ENCODE results near the gene PGAM2.

PGAM2 gene

GRCh38 chr7:44057849-44058758 is 7.3 kb downstream of the PGAM2 start:
- peaks cover 26 to 63% (median 50%) of the 10 kb centered on the region in 10 experiments for H3K4me1 ChIP-seq
- H3K4me3 ChIP-seq, result peak overlapping the region in 3 of 10 experiments; percentile 5 to 27 (median 5); a peak in 2 of 20 replicates
- TF ChIP-seq Cebpa-rat (IDR thresholded peaks at IDR 0.05), result no peak
- H3K27me3 ChIP-seq, result no peaks in the 10 kb centered on the region
- H3K27ac ChIP-seq, result peak overlapping the region in 8 of 11 experiments; percentile 19 to 81 (median 66); a peak in 14 of 22 replicates
- H4K20me1 ChIP-seq, result peaks cover 7 to 100% (median 76%) of the 10 kb centered on the region in 11 experiments; a peak in 21 of 22 replicates
- H3K4me2 ChIP-seq, result peak overlapping the region in 10 of 11 experiments; percentile 13 to 88 (median 80); a peak in 19 of 22 replicates
- peak overlapping the region; percentile 15 to 72 (median 31); a peak in 10 of 22 replicates for H3K9ac ChIP-seq
- 0 out of 22 replicates have a peak, but pooled peaks cover 0 to 5% (median 0%) of the 10 kb centered on the region in 11 experiments for H3K9me3 ChIP-seq (replicated peaks in 1 of 11)
- H3K36me3 ChIP-seq, result peaks cover 96 to 100% (median 99%) of the 10 kb centered on the region in 11 experiments

- Histone ChIP-seq H3K4me1 (peaks cover 26 to 66% (median 54%) of the 10 kb centered on the region in 10 experiments), H3K27ac (peak overlapping the region in 2 of 11 experiments; percentile 4 to 10; a peak in 2 of 22 replicates), H3K9me3 (replicated peaks in 1 of 11) (0 out of 22 replicates have a peak, but pooled peaks cover 0 to 5% (median 0%) of the 10 kb centered on the region in 11 experiments), H3K27me3 (no peaks in the 10 kb centered on the region), H3K4me2 (peak overlapping the region in 7 of 11 experiments; percentile 58 to 88 (median 81); a peak in 12 of 22 replicates), H3K36me3 (peaks cover 96 to 100% (median 100%) of the 10 kb centered on the region in 11 experiments), H4K20me1 (peaks cover 7 to 100% (median 79%) of the 10 kb centered on the region in 11 experiments; a peak in 21 of 22 replicates), H3K4me3 (no peak overlapping the region), H3K9ac (peak overlapping the region in 4 of 11 experiments; percentile 15 to 41 (median 17); a peak in 1 of 22 replicates)
- TF ChIP-seq Cebpa-rat (IDR thresholded peaks at IDR 0.05), result no peak
Measured at GRCh38 chr7:44057181-44057848, 8.1 kb downstream of the PGAM2 start.

GRCh38 chr7:44056681-44057080 is 8.7 kb downstream of the PGAM2 start:
- Histone ChIP-seq H3K9ac (peak overlapping the region in 2 of 11 experiments; percentile 15 to 19; a peak in 1 of 22 replicates), H3K4me2 (0 out of 22 replicates have a peak overlapping the region, but pooled peaks of 1 of the 11 experiments have one; percentile 58), H3K27me3 (no peaks in the 10 kb centered on the region), H3K27ac (peak overlapping the region in 1 of 11 experiments; percentile 4; a peak in 1 of 22 replicates), H3K4me3 (no peak overlapping the region), H4K20me1 (peaks cover 7 to 100% (median 79%) of the 10 kb centered on the region in 11 experiments; a peak in 21 of 22 replicates), H3K36me3 (peaks cover 96 to 100% (median 99%) of the 10 kb centered on the region in 11 experiments), H3K9me3 (replicated peaks in 1 of 11) (0 out of 22 replicates have a peak, but pooled peaks cover 0 to 5% (median 0%) of the 10 kb centered on the region in 11 experiments), H3K4me1 (peaks cover 26 to 66% (median 56%) of the 10 kb centered on the region in 10 experiments)
- no peak for TF ChIP-seq Cebpa-rat (IDR thresholded peaks at IDR 0.05)

GRCh38 chr7:44052771-44053365 is 12.5 kb downstream of the PGAM2 start:
- Histone ChIP-seq H3K9ac (no peak overlapping the region), H3K4me2 (peak overlapping the region in 6 of 11 experiments; percentile 13 to 47 (median 32); a peak in 7 of 22 replicates), H3K36me3 (peaks cover 95 to 100% (median 98%) of the 10 kb centered on the region in 11 experiments), H3K27me3 (no peaks in the 10 kb centered on the region), H3K4me3 (no peak overlapping the region), H3K4me1 (peaks cover 29 to 65% (median 57%) of the 10 kb centered on the region in 10 experiments), H3K9me3 (replicated peaks in 1 of 11) (0 out of 22 replicates have a peak, but pooled peaks cover 0 to 5% (median 0%) of the 10 kb centered on the region in 11 experiments), H3K27ac (no peak overlapping the region), H4K20me1 (peaks cover 23 to 100% (median 79%) of the 10 kb centered on the region in 11 experiments; a peak in 21 of 22 replicates)
- no peak for TF ChIP-seq Cebpa-rat (IDR thresholded peaks at IDR 0.05)

GRCh38 chr7:44051611-44052220 is 13.7 kb downstream of the PGAM2 start:
- Histone ChIP-seq H3K27ac (0 out of 22 replicates have a peak overlapping the region, but pooled peaks of 1 of the 11 experiments have one; percentile 41), H3K9ac (no peak overlapping the region), H4K20me1 (peaks cover 29 to 100% (median 79%) of the 10 kb centered on the region in 11 experiments; a peak in 21 of 22 replicates), H3K4me3 (no peak overlapping the region), H3K27me3 (no peaks in the 10 kb centered on the region), H3K4me1 (peaks cover 29 to 65% (median 57%) of the 10 kb centered on the region in 10 experiments), H3K9me3 (replicated peaks in 1 of 11) (0 out of 22 replicates have a peak, but pooled peaks cover 0 to 5% (median 0%) of the 10 kb centered on the region in 11 experiments), H3K36me3 (peaks cover 83 to 99% (median 88%) of the 10 kb centered on the region in 11 experiments), H3K4me2 (peak overlapping the region in 7 of 11 experiments; percentile 5 to 47 (median 29); a peak in 9 of 22 replicates)
- TF ChIP-seq Cebpa-rat (IDR thresholded peaks at IDR 0.05), result no peak

GRCh38 chr7:44050915-44051560 is 14.3 kb downstream of the PGAM2 start:
- Histone ChIP-seq H3K27me3 (no peaks in the 10 kb centered on the region), H3K9me3 (replicated peaks in 1 of 11) (0 out of 22 replicates have a peak, but pooled peaks cover 0 to 5% (median 0%) of the 10 kb centered on the region in 11 experiments), H4K20me1 (peaks cover 35 to 100% (median 79%) of the 10 kb centered on the region in 11 experiments; a peak in 21 of 22 replicates), H3K4me3 (no peak overlapping the region), H3K9ac (peak overlapping the region in 2 of 11 experiments; percentile 18 to 29; a peak in 4 of 22 replicates), H3K4me1 (peaks cover 29 to 69% (median 63%) of the 10 kb centered on the region in 10 experiments), H3K4me2 (peak overlapping the region in 6 of 11 experiments; percentile 6 to 47 (median 26); a peak in 7 of 22 replicates), H3K27ac (peak overlapping the region in 3 of 11 experiments; percentile 2 to 41 (median 4); a peak in 5 of 22 replicates), H3K36me3 (peaks cover 76 to 95% (median 81%) of the 10 kb centered on the region in 11 experiments)
- no peak for TF ChIP-seq Cebpa-rat (IDR thresholded peaks at IDR 0.05)
